Caco-2 (cell line): Measurements from ENCODE around the gene GPR65. TPM values are rescaled to one million over a fixed set of nuclear protein-coding genes. Genes with fewer than 3 reads are reported as not detected.

ENCODE experiments used
- BruUV-seq: library from RNA; stranded (reverse); fragments of 400-500 nt; replicated peaks from 2 replicates; lab custom pipeline; 2021; lab: Mats Ljungman, UMichigan
- CTCF ChIA-PET: fragments of 300-600 bp; sonication (Branson Sonifier 250); formaldehyde crosslinking; loops from one replicate; lab custom pipeline; 2022; ENCODE audit warnings: antibody characterized with exemption; lab: Charles Lee
- POLR2A ChIA-PET: fragments of 300-600 bp; sonication (Branson Sonifier 250); formaldehyde crosslinking; loops from one replicate; lab custom pipeline; 2022; ENCODE audit warnings: antibody characterized with exemption; lab: Charles Lee
- DNase-seq, 2 experiments: peaks; one replicate each; pipeline versions ENCODE4 v3.0.0 to v3.0.0-alpha.2; 2020 to 2022
- H3K27me3 ChIP-seq: replicated peaks from 2 replicates; pipeline ENCODE4 v1.6.0; 2011; ENCODE audit warnings: low read length; ENCODE audit not compliant: control insufficient read depth, insufficient read depth
- H3K36me3 ChIP-seq: 2 replicates; pipeline ENCODE4 v1.5.1; 2011; ENCODE audit warnings: low read length; ENCODE audit not compliant: control insufficient read depth, insufficient read depth
- H3K4me1 ChIP-seq: fragments of 250-450 bp; sonication (Bioruptor Pico); 2 replicates; pipeline ENCODE4 v1.5.1; 2020; ENCODE audit warnings: mild to moderate bottlenecking
- H3K4me3 ChIP-seq: 2 replicates; pipeline ENCODE4 v1.5.1; 2011; ENCODE audit warnings: low read depth, mild to moderate bottlenecking, control low read depth, low read length
- H3K9me3 ChIP-seq: fragments of 250-450 bp; sonication (Bioruptor Pico); 2 replicates; pipeline ENCODE4 v1.5.1; 2020; ENCODE audit warnings: mild to moderate bottlenecking, moderate library complexity
- H3K27ac Mint-ChIP-seq: one replicate; pipeline ENCODE4 v1.8.0; 2022; ENCODE audit warnings: mixed read lengths; ENCODE audit not compliant: unreplicated experiment
- H3K27me3 Mint-ChIP-seq: one replicate; pipeline ENCODE4 v1.8.0; 2022; ENCODE audit warnings: mixed read lengths; ENCODE audit not compliant: insufficient read depth, unreplicated experiment
- H3K36me3 Mint-ChIP-seq: one replicate; pipeline ENCODE4 v1.8.0; 2022; ENCODE audit warnings: mild to moderate bottlenecking, mixed read lengths; ENCODE audit not compliant: insufficient read depth, unreplicated experiment
- H3K4me1 Mint-ChIP-seq: one replicate; pipeline ENCODE4 v1.8.0; 2022; ENCODE audit warnings: low read depth, mixed read lengths; ENCODE audit not compliant: unreplicated experiment
- H3K4me3 Mint-ChIP-seq: one replicate; pipeline ENCODE4 v1.8.0; 2022; ENCODE audit warnings: mild to moderate bottlenecking, moderate library complexity, mixed read lengths; ENCODE audit not compliant: unreplicated experiment
- H3K9me3 Mint-ChIP-seq: one replicate; pipeline ENCODE4 v1.8.0; 2022; ENCODE audit warnings: mixed read lengths; ENCODE audit not compliant: unreplicated experiment
- CTCF ChIP-seq, 2 experiments: fragments of 200-600 bp in 1 of 2; IDR thresholded peaks; 1 replicate in 1 of 2; 2 replicates in 1 of 2; pipeline versions ENCODE4 v1.5.1 to v1.8.0; 2011 to 2022; ENCODE audit warnings: antibody characterized with exemption in 1 of 2, control low read depth in 1 of 2, inconsistent platforms in 1 of 2, low read depth in 1 of 2, low read length in 1 of 2, mild to moderate bottlenecking in 1 of 2, moderate library complexity in 1 of 2; ENCODE audit not compliant: insufficient read depth in 1 of 2, severe bottlenecking in 1 of 2, unreplicated experiment in 1 of 2
- intact Hi-C: fragments of 100-400 bp; cut with micrococcal nuclease; formaldehyde crosslinking; loops from one replicate; pipeline ENCODE4 v1.10.0; 2022; ENCODE audit not compliant: unreplicated experiment
- total RNA-seq: library from RNA; stranded (reverse); gene quantifications from 2 replicates; pipeline ENCODE4 v1.2.3, GENCODE V29; 2022

Gene GPR65
- total RNA-seq, 1 experiment from 2014 or later: not detected

DNA sequence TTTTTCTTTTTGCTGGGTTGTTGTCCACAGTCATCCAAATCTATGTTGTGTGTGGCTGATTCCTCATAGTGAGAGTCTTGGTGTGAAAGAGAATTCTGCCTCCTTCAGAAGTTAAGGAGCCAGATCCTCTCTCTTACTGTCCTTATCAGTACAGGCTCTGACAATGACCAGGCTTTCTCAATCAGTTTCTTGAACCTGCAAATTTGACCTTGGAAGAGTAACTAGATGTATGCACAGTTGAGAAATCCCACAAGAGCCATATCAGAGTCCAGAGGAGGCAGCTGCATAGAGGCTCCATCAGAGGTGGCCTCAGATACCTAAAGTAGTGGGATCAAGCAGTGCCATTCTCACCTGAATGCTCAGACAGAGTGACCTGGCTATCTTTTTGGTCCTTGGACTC lies 6.5 kb upstream of the GPR65 start:
- Histone ChIP-seq H3K9me3 (no peaks in the 10 kb centered on the region), H3K36me3 (no peaks in the 10 kb centered on the region), H3K27me3 (no peaks in the 10 kb centered on the region), H3K4me3 (no peak overlapping the region), H3K4me1 (peaks cover 17% of the 10 kb centered on the region)
- Mint-ChIP-seq H3K27me3 (peaks cover 5% of the 10 kb centered on the region), H3K27ac (no peak overlapping the region), H3K4me3 (no peak overlapping the region), H3K36me3 (no peaks in the 10 kb centered on the region), H3K9me3 (no peaks in the 10 kb centered on the region), H3K4me1 (peaks cover 13% of the 10 kb centered on the region)
- no peak for TF ChIP-seq CTCF (IDR thresholded peaks at IDR 0.05; ENCODE audit: insufficient read depth in 1 of 2, low read depth in 1 of 2, low read length in 1 of 2, severe bottlenecking in 1 of 2, unreplicated experiment in 1 of 2)
- intact Hi-C loops: no loop called here
- ChIA-PET POLR2A (no interaction called here), CTCF (no interaction called here)
- no TSS peak for BruUV-seq
- DNase-seq: no peak

DNA sequence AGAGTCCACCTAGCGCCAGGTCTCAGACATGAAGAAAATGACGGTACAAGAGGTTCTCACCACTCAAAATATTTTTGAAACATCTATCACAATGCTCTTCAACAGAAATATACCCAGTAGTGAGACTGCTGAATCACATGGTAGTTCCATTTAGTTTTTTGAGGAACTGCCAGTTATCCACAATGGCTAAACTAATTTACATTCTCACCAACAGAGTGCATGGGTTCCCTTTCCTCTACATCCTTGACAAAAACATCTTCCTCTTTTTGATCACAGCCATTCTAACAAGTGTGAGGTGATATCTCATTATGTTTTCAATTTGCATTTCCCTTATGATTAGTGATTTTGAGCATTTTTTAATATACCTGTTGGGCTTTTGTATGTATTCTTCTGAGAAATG lies 5.7 kb upstream of the GPR65 start:
- H3K36me3 Mint-ChIP-seq: no peaks in the 10 kb centered on the region
- no peaks in the 10 kb centered on the region for H3K27me3 ChIP-seq
- H3K4me3 Mint-ChIP-seq: no peak overlapping the region
- no peak overlapping the region for H3K4me3 ChIP-seq
- no peak for DNase-seq
- ChIA-PET CTCF (no interaction called here), POLR2A (no interaction called here)
- H3K27ac Mint-ChIP-seq: no peak overlapping the region
- peaks cover 13% of the 10 kb centered on the region for H3K4me1 Mint-ChIP-seq
- peaks cover 17% of the 10 kb centered on the region for H3K4me1 ChIP-seq
- TF ChIP-seq CTCF (IDR thresholded peaks at IDR 0.05; ENCODE audit: insufficient read depth in 1 of 2, low read depth in 1 of 2, low read length in 1 of 2, severe bottlenecking in 1 of 2, unreplicated experiment in 1 of 2): no peak
- intact Hi-C loops: no loop called here
- no peaks in the 10 kb centered on the region for H3K9me3 ChIP-seq
- no peaks in the 10 kb centered on the region for H3K9me3 Mint-ChIP-seq
- no peaks in the 10 kb centered on the region for H3K36me3 ChIP-seq
- BruUV-seq: no TSS peak
- H3K27me3 Mint-ChIP-seq: peaks cover 5% of the 10 kb centered on the region

DNA sequence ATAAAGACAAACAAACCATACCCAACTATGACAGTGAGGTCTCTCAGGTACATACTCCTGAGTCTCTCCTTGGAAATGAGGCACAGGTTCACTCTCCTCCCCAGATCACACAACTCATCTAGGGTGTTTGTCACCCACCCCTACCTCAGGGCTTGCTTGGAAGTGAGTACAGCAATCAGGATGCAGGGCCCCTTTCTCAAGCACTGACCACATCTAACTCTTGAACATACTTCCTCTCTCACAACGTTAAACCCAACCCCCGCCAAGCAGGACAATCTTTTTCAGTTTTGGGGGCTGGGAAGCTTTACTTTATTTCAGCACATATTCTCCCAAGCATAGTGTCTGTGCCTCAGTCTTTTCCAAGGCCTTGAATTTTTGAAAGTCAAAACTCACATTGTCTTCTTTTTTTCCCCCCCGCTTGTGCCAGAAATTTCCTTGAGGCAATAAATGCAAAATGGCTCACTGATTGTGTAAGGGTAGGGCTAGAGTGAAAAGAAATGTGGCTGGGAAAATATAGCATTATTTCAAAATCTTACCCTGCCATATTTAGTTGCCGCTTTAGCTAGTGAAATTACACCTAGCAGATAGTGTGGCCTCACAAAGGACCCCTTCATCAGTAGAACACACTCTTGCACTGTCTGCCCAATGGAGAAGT lies 2.4 kb upstream of the GPR65 start:
- Histone ChIP-seq H3K4me3 (no peak overlapping the region), H3K27me3 (no peaks in the 10 kb centered on the region), H3K4me1 (no peaks in the 10 kb centered on the region), H3K9me3 (no peaks in the 10 kb centered on the region), H3K36me3 (no peaks in the 10 kb centered on the region)
- no peak overlapping the region for H3K4me3 Mint-ChIP-seq
- no TSS peak for BruUV-seq
- H3K27ac Mint-ChIP-seq: no peak overlapping the region
- H3K4me1 Mint-ChIP-seq: no peaks in the 10 kb centered on the region
- H3K9me3 Mint-ChIP-seq: no peaks in the 10 kb centered on the region
- POLR2A ChIA-PET: no interaction called here
- CTCF ChIA-PET: no interaction called here
- intact Hi-C loops: no loop called here
- no peak for DNase-seq
- peaks cover 11% of the 10 kb centered on the region for H3K27me3 Mint-ChIP-seq
- TF ChIP-seq CTCF (IDR thresholded peaks at IDR 0.05; ENCODE audit: insufficient read depth in 1 of 2, low read depth in 1 of 2, low read length in 1 of 2, severe bottlenecking in 1 of 2, unreplicated experiment in 1 of 2): no peak
- no peaks in the 10 kb centered on the region for H3K36me3 Mint-ChIP-seq
